ENCODE data around the gene IQUB.

The IQUB gene

DNA sequence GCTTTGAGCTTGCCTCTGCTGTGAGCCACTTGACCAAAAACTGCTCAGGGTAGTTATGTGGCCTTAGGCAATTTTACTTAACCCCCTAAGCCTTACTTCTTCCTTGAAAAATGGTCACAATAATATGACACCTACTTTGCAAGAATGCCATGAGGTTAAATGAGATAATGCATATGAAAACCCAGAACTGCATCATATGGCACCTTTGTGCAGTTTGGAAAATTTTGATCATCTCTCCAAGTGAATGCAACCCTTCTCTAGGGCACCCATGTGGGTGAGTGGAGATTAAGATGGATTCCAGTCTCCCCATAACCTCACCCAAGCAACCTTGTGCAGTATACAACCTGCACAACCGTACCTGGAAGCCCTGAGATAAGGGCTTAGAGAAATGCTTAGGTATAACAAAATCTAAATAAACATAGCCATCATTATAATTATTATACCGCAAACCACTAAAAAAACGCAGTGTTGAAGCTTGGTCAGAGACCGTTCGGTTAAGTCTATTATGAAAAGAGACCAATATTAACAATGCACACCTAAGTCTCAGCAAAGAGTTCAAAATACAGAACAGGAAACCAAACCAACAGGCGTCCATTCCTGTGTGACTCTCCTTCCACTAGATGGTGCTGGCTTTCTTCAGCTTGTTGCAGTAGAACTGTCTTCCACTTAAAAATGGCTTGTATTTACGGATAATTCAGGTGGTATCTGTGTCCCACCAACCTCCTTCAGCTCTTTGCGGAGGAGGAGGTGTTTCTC is 46.2 kb upstream of the IQUB start:
- no peak overlapping the region for H2AFZ ChIP-seq (ENCODE audit: low read depth, low read length)
- H4K20me1 ChIP-seq (ENCODE audit: insufficient read depth, low read length) = no peaks in the 10 kb centered on the region
- H3K9me3 ChIP-seq (ENCODE audit: insufficient read depth, low read length, severe bottlenecking) = no peaks in the 10 kb centered on the region
- no peak overlapping the region for H3K27ac ChIP-seq (ENCODE audit: low read length)
- peak; percentile 39 for DNase-seq
- no peaks in the 10 kb centered on the region for H3K36me3 ChIP-seq (ENCODE audit: insufficient read depth, low read length)
- no peak for TF ChIP-seq EZH2 (IDR thresholded peaks at IDR 0.05; ENCODE audit: borderline replicate concordance, low read depth, low read length, severe bottlenecking)
- TF ChIP-seq, protein P1, sequence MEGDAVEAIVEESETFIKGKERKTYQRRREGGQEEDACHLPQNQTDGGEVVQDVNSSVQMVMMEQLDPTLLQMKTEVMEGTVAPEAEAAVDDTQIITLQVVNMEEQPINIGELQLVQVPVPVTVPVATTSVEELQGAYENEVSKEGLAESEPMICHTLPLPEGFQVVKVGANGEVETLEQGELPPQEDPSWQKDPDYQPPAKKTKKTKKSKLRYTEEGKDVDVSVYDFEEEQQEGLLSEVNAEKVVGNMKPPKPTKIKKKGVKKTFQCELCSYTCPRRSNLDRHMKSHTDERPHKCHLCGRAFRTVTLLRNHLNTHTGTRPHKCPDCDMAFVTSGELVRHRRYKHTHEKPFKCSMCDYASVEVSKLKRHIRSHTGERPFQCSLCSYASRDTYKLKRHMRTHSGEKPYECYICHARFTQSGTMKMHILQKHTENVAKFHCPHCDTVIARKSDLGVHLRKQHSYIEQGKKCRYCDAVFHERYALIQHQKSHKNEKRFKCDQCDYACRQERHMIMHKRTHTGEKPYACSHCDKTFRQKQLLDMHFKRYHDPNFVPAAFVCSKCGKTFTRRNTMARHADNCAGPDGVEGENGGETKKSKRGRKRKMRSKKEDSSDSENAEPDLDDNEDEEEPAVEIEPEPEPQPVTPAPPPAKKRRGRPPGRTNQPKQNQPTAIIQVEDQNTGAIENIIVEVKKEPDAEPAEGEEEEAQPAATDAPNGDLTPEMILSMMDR (IDR thresholded peaks at IDR 0.05; ENCODE audit: borderline replicate concordance, extremely low read depth, low read length, poor library complexity, severe bottlenecking) = peak; percentile 82
- no peaks in the 10 kb centered on the region for H3K4me1 ChIP-seq (ENCODE audit: insufficient read depth, low read length)
- H3K27me3 ChIP-seq (ENCODE audit: insufficient read depth, low read length, poor library complexity) = no peaks in the 10 kb centered on the region
- ATAC-seq (ENCODE audit: insufficient read depth, low read depth) = peak; percentile 91
- H3K4me3 ChIP-seq (ENCODE audit: low read depth in 1 of 2, low read length in 2 of 2) = no peak overlapping the region
- H3K4me2 ChIP-seq (ENCODE audit: insufficient read depth, low read length) = no peak overlapping the region
- no peaks in the 10 kb centered on the region for H3K79me2 ChIP-seq (ENCODE audit: insufficient read depth, low read length)
- H3K9ac ChIP-seq (ENCODE audit: low read depth, low read length) = no peak overlapping the region

DNA sequence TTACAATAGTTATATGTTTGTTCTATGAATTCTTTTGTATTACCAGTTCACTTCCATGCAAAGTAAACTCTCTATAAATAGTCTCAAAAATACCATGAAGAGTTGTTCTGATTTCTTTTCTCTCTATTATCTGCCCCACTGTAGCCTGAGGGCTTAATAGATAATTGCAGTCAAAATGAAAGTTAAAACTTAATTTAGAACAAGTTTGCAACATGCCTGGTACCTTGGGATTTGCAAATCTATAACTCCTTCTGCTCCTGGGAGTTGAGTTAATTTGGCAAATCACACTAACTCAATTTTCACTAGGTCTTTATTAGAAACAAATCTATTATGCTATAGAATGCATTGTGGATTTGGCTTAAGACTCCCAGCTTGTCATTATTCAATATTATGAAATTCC is 45.0 kb upstream of the IQUB start:
- Histone ChIP-seq H3K79me2 (ENCODE audit: insufficient read depth, low read length) (no peaks in the 10 kb centered on the region), H3K27me3 (ENCODE audit: insufficient read depth, low read length, poor library complexity) (no peaks in the 10 kb centered on the region), H4K20me1 (ENCODE audit: insufficient read depth, low read length) (no peaks in the 10 kb centered on the region), H3K4me1 (ENCODE audit: insufficient read depth, low read length) (no peaks in the 10 kb centered on the region), H3K36me3 (ENCODE audit: insufficient read depth, low read length) (no peaks in the 10 kb centered on the region), H3K9ac (ENCODE audit: low read depth, low read length) (no peak overlapping the region), H2AFZ (ENCODE audit: low read depth, low read length) (no peak overlapping the region), H3K4me3 (ENCODE audit: low read depth in 1 of 2, low read length in 2 of 2) (no peak overlapping the region), H3K27ac (ENCODE audit: low read length) (no peak overlapping the region), H3K9me3 (ENCODE audit: insufficient read depth, low read length, severe bottlenecking) (no peaks in the 10 kb centered on the region), H3K4me2 (ENCODE audit: insufficient read depth, low read length) (no peak overlapping the region)
- no peak for ATAC-seq (ENCODE audit: insufficient read depth, low read depth)
- no peak for DNase-seq
- TF ChIP-seq, protein P1 (IDR thresholded peaks at IDR 0.05; ENCODE audit: borderline replicate concordance, extremely low read depth, low read length, poor library complexity, severe bottlenecking) = no peak
- TF ChIP-seq EZH2 (IDR thresholded peaks at IDR 0.05; ENCODE audit: borderline replicate concordance, low read depth, low read length, severe bottlenecking) = no peak

DNA sequence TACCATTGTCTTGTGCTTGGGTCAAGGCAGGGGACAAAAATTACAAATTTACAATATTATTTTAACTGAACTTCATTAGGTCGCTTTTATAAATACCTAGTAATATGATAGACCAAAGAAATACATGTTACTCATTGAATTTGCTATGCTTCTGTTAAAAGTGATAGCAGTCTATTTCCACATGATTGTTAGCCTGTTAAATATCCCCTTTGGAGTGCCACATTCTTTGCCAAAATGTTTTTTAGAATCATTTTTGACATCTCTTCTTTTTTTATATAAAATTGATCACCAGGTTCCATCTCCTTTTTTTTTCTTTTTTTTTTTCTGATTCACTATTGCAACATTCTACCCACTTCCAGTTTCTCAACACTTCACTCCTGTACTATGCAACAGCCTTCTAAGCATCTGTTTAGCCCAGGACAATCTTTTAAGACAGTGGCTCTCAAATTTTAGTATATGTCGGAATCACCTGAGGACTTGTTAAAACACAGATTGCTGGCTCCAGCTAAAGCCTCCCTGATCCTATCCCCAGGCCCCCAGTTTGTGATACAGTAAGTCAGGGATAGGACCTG is 39.6 kb upstream of the IQUB start:
- H3K36me3 ChIP-seq (ENCODE audit: insufficient read depth, low read length) = no peaks in the 10 kb centered on the region
- H3K27ac ChIP-seq (ENCODE audit: low read length) = no peak overlapping the region
- H3K27me3 ChIP-seq (ENCODE audit: insufficient read depth, low read length, poor library complexity) = no peaks in the 10 kb centered on the region
- no peaks in the 10 kb centered on the region for H3K9me3 ChIP-seq (ENCODE audit: insufficient read depth, low read length, severe bottlenecking)
- H3K4me3 ChIP-seq (ENCODE audit: low read depth in 1 of 2, low read length in 2 of 2) = no peak overlapping the region
- TF ChIP-seq, protein P1 (IDR thresholded peaks at IDR 0.05; ENCODE audit: borderline replicate concordance, extremely low read depth, low read length, poor library complexity, severe bottlenecking) = no peak
- DNase-seq (no peak), ATAC-seq (ENCODE audit: insufficient read depth, low read depth) (no peak)
- no peaks in the 10 kb centered on the region for H3K4me1 ChIP-seq (ENCODE audit: insufficient read depth, low read length)
- H4K20me1 ChIP-seq (ENCODE audit: insufficient read depth, low read length) = no peaks in the 10 kb centered on the region
- H3K9ac ChIP-seq (ENCODE audit: low read depth, low read length) = no peak overlapping the region
- no peak overlapping the region for H2AFZ ChIP-seq (ENCODE audit: low read depth, low read length)
- no peak overlapping the region for H3K4me2 ChIP-seq (ENCODE audit: insufficient read depth, low read length)
- no peaks in the 10 kb centered on the region for H3K79me2 ChIP-seq (ENCODE audit: insufficient read depth, low read length)
